A673 (cell line): ENCODE measurements around the gene RC3H2.
"Not testable (repeated sequence)": the region's sequence is repeated elsewhere in the genome, so short reads cannot be mapped to it uniquely, and the experiment has no call there.

Experiments used
- EZH2 ChIP-seq: fragments of 200-600 bp; sonication (generic); IDR thresholded peaks from 2 replicates; pipeline ENCODE4 v1.6.1; 2017; ENCODE audit warnings: borderline replicate concordance, low read depth, mild to moderate bottlenecking, mixed read lengths, antibody characterized with exemption, low read length; ENCODE audit not compliant: poor library complexity, severe bottlenecking
- TF ChIP-seq, protein P1 (sequence below): fragments of 300-800, 200-600 bp; sonication (generic); conservative IDR thresholded peaks from 2 replicates; pipeline ENCODE4 v1.5.1; 2017; ENCODE audit warnings: low read depth, mild to moderate bottlenecking, antibody characterized with exemption, low read length, moderate library complexity, mixed read lengths

DNA sequence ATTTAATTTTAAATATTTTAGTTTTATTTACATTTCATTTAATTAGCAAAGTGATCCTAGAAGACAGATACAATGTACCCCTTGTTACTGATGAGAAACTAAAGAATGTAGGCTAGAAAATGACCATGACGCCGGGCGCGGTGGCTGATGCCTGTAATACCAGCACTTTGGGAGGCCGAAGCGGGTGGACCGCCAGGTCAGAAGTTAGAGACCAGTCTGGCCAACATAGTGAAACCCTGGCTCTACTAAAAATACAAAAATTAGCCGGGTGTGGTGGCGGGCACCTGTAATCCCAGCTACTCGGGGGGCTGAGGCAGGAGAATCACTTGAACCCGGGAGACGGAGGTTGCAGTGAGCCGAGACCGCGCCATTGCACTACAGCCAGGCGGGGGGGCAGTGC is 963 bp upstream of the RC3H2 start:
- TF ChIP-seq, protein P1, sequence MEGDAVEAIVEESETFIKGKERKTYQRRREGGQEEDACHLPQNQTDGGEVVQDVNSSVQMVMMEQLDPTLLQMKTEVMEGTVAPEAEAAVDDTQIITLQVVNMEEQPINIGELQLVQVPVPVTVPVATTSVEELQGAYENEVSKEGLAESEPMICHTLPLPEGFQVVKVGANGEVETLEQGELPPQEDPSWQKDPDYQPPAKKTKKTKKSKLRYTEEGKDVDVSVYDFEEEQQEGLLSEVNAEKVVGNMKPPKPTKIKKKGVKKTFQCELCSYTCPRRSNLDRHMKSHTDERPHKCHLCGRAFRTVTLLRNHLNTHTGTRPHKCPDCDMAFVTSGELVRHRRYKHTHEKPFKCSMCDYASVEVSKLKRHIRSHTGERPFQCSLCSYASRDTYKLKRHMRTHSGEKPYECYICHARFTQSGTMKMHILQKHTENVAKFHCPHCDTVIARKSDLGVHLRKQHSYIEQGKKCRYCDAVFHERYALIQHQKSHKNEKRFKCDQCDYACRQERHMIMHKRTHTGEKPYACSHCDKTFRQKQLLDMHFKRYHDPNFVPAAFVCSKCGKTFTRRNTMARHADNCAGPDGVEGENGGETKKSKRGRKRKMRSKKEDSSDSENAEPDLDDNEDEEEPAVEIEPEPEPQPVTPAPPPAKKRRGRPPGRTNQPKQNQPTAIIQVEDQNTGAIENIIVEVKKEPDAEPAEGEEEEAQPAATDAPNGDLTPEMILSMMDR = not testable (repeated sequence)
- TF ChIP-seq EZH2 = not testable (repeated sequence)
